Measurements from ENCODE around the gene HS6ST3. TPM values are rescaled to one million over a fixed set of nuclear protein-coding genes. Genes with fewer than 3 reads are reported as not detected.

The HS6ST3 gene
- total RNA-seq, 1 experiment from 2014 or later, result 1.2 TPM

DNA sequence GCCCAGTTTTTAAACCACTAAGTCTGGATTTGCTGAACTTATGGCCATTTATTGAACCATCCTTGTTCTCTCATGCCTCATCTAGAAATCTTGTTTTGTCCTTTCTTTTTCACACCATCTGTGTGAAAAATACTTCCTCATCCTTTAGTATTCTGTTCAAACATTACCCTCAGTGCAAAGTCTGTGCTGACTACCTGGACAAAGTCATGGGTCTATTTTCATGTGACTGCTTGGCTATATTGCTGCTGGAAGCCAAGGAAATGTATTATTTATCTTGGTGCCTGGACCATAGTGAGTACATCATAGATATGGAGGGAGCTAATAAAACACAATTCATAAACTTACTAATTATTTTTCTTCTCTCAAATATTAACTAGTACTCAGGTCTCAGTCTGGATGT, 591.9 kb downstream of the HS6ST3 start (continued):
- no peak for TF ChIP-seq TEAD1 (CRISPR knock-in tag; IDR thresholded peaks at IDR 0.05)
- TF ChIP-seq, protein P1, sequence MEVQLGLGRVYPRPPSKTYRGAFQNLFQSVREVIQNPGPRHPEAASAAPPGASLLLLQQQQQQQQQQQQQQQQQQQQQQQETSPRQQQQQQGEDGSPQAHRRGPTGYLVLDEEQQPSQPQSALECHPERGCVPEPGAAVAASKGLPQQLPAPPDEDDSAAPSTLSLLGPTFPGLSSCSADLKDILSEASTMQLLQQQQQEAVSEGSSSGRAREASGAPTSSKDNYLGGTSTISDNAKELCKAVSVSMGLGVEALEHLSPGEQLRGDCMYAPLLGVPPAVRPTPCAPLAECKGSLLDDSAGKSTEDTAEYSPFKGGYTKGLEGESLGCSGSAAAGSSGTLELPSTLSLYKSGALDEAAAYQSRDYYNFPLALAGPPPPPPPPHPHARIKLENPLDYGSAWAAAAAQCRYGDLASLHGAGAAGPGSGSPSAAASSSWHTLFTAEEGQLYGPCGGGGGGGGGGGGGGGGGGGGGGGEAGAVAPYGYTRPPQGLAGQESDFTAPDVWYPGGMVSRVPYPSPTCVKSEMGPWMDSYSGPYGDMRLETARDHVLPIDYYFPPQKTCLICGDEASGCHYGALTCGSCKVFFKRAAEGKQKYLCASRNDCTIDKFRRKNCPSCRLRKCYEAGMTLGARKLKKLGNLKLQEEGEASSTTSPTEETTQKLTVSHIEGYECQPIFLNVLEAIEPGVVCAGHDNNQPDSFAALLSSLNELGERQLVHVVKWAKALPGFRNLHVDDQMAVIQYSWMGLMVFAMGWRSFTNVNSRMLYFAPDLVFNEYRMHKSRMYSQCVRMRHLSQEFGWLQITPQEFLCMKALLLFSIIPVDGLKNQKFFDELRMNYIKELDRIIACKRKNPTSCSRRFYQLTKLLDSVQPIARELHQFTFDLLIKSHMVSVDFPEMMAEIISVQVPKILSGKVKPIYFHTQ (CRISPR knock-in tag; IDR thresholded peaks at IDR 0.05), result no peak
- no peak for TF ChIP-seq ZNF219 (CRISPR knock-in tag; IDR thresholded peaks at IDR 0.05; ENCODE audit: borderline replicate concordance)
- no peak for TF ChIP-seq RELA (CRISPR knock-in tag; IDR thresholded peaks at IDR 0.05; ENCODE audit: borderline replicate concordance)
- TF ChIP-seq, protein P2, sequence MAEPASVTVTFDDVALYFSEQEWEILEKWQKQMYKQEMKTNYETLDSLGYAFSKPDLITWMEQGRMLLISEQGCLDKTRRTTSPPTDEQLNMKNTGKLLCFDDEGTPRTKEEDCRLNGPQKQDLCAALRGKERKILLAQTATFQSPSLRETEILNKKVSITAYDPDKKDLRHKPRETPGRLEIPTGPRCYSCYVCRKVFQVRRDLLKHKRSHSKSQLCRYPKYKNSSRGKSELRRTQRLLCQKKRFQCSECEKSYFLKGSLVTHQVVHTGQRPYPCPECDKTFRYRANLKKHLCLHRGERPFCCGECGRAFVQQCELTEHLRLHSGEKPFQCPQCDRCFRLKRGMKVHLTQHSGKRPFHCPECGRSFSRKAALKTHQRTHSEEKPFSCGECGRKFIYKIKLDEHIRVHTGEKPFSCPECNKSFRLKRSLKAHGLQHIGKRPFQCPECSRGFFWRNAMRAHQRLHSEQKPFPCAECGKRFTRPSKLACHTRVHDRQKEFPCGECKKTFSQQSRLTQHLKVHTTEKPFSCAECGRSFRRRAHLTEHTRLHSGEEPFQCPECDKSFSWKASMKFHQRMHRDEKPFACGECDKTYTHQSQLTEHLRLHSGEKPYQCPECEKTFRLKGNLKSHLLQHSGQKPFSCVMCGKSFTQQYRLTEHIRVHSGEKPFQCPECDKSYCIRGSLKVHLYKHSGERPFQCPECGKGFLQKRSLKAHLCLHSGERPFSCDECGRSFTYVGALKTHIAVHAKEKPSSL (CRISPR knock-in tag; conservative IDR thresholded peaks at IDR 0.05), result no peak
- TF ChIP-seq, protein P3, sequence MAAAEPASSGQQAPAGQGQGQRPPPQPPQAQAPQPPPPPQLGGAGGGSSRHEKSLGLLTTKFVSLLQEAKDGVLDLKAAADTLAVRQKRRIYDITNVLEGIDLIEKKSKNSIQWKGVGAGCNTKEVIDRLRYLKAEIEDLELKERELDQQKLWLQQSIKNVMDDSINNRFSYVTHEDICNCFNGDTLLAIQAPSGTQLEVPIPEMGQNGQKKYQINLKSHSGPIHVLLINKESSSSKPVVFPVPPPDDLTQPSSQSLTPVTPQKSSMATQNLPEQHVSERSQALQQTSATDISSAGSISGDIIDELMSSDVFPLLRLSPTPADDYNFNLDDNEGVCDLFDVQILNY (CRISPR knock-in tag; IDR thresholded peaks at IDR 0.05), result no peak
- no peak for TF ChIP-seq ATF1 (CRISPR knock-in tag; IDR thresholded peaks at IDR 0.05)
- no peak for TF ChIP-seq CREM (CRISPR knock-in tag; IDR thresholded peaks at IDR 0.05)
- no peak for TF ChIP-seq NR2C2 (CRISPR knock-in tag; IDR thresholded peaks at IDR 0.05)

DNA sequence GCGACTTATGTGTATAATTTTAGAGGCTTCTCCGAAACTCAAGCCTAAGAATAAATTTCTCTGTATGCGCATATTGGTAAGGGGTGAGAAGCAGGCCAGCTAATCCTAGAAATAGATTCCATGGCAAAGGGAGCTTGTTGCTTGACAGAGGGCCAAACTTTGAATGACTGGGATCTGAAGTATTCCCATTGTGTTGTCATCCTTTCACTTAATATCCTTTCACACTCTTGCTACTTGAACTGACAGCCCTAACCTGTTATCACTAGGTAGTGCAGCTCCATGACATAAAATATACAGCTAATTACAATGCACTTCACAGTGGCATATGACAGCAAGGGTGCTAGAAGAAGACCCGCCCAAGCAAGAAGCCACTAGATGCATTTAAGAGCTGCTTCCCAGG, 594.6 kb downstream of the HS6ST3 start:
- DNase-seq (ENCODE audit: low spot score) (no peak), ATAC-seq (no peak)
- Mint-ChIP-seq H3K27me3 (ENCODE audit: low read depth) (no peaks in the 10 kb centered on the region), H3K9me3 (peaks cover 6% of the 10 kb centered on the region), H3K4me3 (no peak overlapping the region), H3K36me3 (no peaks in the 10 kb centered on the region), H3K27ac (no peak overlapping the region), H3K4me1 (peaks cover 2% of the 10 kb centered on the region)
- CTCF ChIA-PET, result no interaction called here
- POLR2A ChIA-PET, result no interaction called here
- TF ChIP-seq, protein P4, sequence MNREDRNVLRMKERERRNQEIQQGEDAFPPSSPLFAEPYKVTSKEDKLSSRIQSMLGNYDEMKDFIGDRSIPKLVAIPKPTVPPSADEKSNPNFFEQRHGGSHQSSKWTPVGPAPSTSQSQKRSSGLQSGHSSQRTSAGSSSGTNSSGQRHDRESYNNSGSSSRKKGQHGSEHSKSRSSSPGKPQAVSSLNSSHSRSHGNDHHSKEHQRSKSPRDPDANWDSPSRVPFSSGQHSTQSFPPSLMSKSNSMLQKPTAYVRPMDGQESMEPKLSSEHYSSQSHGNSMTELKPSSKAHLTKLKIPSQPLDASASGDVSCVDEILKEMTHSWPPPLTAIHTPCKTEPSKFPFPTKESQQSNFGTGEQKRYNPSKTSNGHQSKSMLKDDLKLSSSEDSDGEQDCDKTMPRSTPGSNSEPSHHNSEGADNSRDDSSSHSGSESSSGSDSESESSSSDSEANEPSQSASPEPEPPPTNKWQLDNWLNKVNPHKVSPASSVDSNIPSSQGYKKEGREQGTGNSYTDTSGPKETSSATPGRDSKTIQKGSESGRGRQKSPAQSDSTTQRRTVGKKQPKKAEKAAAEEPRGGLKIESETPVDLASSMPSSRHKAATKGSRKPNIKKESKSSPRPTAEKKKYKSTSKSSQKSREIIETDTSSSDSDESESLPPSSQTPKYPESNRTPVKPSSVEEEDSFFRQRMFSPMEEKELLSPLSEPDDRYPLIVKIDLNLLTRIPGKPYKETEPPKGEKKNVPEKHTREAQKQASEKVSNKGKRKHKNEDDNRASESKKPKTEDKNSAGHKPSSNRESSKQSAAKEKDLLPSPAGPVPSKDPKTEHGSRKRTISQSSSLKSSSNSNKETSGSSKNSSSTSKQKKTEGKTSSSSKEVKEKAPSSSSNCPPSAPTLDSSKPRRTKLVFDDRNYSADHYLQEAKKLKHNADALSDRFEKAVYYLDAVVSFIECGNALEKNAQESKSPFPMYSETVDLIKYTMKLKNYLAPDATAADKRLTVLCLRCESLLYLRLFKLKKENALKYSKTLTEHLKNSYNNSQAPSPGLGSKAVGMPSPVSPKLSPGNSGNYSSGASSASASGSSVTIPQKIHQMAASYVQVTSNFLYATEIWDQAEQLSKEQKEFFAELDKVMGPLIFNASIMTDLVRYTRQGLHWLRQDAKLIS (CRISPR knock-in tag; IDR thresholded peaks at IDR 0.05; ENCODE audit: borderline replicate concordance), result no peak
- TF ChIP-seq, protein P3 (CRISPR knock-in tag; IDR thresholded peaks at IDR 0.05), result no peak
- TF ChIP-seq, protein P5, sequence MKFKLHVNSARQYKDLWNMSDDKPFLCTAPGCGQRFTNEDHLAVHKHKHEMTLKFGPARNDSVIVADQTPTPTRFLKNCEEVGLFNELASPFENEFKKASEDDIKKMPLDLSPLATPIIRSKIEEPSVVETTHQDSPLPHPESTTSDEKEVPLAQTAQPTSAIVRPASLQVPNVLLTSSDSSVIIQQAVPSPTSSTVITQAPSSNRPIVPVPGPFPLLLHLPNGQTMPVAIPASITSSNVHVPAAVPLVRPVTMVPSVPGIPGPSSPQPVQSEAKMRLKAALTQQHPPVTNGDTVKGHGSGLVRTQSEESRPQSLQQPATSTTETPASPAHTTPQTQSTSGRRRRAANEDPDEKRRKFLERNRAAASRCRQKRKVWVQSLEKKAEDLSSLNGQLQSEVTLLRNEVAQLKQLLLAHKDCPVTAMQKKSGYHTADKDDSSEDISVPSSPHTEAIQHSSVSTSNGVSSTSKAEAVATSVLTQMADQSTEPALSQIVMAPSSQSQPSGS (CRISPR knock-in tag; IDR thresholded peaks at IDR 0.05; ENCODE audit: borderline replicate concordance, low read depth), result no peak
- TF ChIP-seq, protein P6, sequence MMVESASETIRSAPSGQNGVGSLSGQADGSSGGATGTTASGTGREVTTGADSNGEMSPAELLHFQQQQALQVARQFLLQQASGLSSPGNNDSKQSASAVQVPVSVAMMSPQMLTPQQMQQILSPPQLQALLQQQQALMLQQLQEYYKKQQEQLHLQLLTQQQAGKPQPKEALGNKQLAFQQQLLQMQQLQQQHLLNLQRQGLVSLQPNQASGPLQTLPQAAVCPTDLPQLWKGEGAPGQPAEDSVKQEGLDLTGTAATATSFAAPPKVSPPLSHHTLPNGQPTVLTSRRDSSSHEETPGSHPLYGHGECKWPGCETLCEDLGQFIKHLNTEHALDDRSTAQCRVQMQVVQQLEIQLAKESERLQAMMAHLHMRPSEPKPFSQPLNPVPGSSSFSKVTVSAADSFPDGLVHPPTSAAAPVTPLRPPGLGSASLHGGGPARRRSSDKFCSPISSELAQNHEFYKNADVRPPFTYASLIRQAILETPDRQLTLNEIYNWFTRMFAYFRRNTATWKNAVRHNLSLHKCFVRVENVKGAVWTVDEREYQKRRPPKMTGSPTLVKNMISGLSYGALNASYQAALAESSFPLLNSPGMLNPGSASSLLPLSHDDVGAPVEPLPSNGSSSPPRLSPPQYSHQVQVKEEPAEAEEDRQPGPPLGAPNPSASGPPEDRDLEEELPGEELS (CRISPR knock-in tag; IDR thresholded peaks at IDR 0.05), result no peak
- no peak for TF ChIP-seq CREM (CRISPR knock-in tag; IDR thresholded peaks at IDR 0.05)
- TF ChIP-seq TCF7 (CRISPR knock-in tag; IDR thresholded peaks at IDR 0.05; ENCODE audit: low read depth), result no peak
- TF ChIP-seq, protein P7, sequence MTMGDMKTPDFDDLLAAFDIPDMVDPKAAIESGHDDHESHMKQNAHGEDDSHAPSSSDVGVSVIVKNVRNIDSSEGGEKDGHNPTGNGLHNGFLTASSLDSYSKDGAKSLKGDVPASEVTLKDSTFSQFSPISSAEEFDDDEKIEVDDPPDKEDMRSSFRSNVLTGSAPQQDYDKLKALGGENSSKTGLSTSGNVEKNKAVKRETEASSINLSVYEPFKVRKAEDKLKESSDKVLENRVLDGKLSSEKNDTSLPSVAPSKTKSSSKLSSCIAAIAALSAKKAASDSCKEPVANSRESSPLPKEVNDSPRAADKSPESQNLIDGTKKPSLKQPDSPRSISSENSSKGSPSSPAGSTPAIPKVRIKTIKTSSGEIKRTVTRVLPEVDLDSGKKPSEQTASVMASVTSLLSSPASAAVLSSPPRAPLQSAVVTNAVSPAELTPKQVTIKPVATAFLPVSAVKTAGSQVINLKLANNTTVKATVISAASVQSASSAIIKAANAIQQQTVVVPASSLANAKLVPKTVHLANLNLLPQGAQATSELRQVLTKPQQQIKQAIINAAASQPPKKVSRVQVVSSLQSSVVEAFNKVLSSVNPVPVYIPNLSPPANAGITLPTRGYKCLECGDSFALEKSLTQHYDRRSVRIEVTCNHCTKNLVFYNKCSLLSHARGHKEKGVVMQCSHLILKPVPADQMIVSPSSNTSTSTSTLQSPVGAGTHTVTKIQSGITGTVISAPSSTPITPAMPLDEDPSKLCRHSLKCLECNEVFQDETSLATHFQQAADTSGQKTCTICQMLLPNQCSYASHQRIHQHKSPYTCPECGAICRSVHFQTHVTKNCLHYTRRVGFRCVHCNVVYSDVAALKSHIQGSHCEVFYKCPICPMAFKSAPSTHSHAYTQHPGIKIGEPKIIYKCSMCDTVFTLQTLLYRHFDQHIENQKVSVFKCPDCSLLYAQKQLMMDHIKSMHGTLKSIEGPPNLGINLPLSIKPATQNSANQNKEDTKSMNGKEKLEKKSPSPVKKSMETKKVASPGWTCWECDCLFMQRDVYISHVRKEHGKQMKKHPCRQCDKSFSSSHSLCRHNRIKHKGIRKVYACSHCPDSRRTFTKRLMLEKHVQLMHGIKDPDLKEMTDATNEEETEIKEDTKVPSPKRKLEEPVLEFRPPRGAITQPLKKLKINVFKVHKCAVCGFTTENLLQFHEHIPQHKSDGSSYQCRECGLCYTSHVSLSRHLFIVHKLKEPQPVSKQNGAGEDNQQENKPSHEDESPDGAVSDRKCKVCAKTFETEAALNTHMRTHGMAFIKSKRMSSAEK (CRISPR knock-in tag; IDR thresholded peaks at IDR 0.05; ENCODE audit: borderline replicate concordance), result no peak
- TF ChIP-seq NR1H2 (CRISPR knock-in tag; IDR thresholded peaks at IDR 0.05), result no peak

Data from WTC11 (cell line).